ENCODE results near the gene PARD3.

- TF ChIP-seq CTCF (IDR thresholded peaks at IDR 0.05; ENCODE audit: insufficient read depth, low read length, poor library complexity, severe bottlenecking) (peak; percentile 66), EZH2phosphoT487 (conservative IDR thresholded peaks at IDR 0.05; ENCODE audit: low read length) (no peak)
Observed at GRCh38 chr10:34655286-34656170, 159.6 kb downstream of the PARD3 start.
